ENCODE data around the gene CHKA.

Gene CHKA

GRCh38 chr11:68012843-68013610, 108.2 kb downstream of the CHKA start:
- DNase-seq = no peak

GRCh38 chr11:68012044-68012842, 108.9 kb downstream of the CHKA start:
- DNase-seq = no peak

- DNase-seq = no peak
These were observed 109.9 kb downstream of the CHKA start for GRCh38 chr11:68011051-68011943.

GRCh38 chr11:68010090-68011041, 110.8 kb downstream of the CHKA start, which contains the start of gene ALDH3B1:
ALDH3B1 (plus strand) TSS chr11:68010327; CDS start chr11:68015298, 4,971 bp downstream.
- no peak for DNase-seq

GRCh38 chr11:68009391-68010089, 111.6 kb downstream of the CHKA start:
- DNase-seq = no peak

GRCh38 chr11:68008381-68009337, 112.5 kb downstream of the CHKA start:
- DNase-seq = no peak

GRCh38 chr11:68007498-68008380, 113.4 kb downstream of the CHKA start:
- no peak for DNase-seq

GRCh38 chr11:68006606-68007166, 114.5 kb downstream of the CHKA start:
- no peak for DNase-seq

- DNase-seq = no peak
These were observed 116.4 kb downstream of the CHKA start for GRCh38 chr11:68004551-68005335.

GRCh38 chr11:68003846-68004550, 117.2 kb downstream of the CHKA start, which contains the start of gene UNC93B1:
UNC93B1 (minus strand) TSS chr11:68004097; CDS start chr11:68004043, 54 bp downstream.
- peak; percentile 69 to 73 for DNase-seq

GRCh38 chr11:68002938-68003845, 118.0 kb downstream of the CHKA start:
- DNase-seq = peak; percentile 60 to 61
